ENCODE data around the gene ESRP2.

DNA sequence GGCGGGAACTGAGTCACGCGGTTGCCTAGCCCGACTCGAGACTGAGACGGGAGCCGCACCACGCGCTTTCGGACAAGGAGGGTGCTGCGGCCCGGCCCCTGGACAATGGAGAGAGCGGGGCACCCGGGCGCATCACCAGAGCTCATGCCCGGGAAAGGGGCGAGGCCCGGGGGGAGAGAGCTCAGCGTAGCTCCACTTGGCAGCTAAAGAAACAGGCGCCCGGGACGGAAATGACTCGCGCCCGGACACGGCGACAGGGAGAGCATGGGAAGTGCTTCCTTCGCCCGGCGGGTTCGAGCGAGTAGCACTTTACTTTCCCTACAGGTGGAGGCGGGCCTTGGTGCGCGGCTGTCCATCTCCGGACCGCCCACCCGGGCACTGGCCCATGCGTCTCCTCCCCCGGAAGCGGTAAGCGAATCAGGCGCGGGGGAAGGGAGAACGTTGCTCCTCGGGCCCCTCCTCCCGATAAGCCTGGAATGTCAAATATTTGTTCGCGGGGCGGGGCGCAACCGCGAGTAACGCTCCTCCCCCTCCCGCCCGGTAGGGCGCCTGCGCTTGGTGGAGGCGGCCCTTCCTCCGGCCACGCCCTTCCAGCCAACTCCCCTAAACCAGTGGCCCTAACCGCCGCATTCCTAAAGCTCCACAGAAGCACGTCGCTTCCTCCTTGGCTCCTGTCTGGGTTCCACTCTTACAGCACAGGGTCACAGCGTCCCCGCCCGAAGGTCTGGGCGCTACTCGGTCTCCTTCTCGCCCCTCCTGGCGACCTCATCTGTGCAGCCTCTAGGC is 1.5 kb upstream of the ESRP2 start:
- TF ChIP-seq, protein P1, sequence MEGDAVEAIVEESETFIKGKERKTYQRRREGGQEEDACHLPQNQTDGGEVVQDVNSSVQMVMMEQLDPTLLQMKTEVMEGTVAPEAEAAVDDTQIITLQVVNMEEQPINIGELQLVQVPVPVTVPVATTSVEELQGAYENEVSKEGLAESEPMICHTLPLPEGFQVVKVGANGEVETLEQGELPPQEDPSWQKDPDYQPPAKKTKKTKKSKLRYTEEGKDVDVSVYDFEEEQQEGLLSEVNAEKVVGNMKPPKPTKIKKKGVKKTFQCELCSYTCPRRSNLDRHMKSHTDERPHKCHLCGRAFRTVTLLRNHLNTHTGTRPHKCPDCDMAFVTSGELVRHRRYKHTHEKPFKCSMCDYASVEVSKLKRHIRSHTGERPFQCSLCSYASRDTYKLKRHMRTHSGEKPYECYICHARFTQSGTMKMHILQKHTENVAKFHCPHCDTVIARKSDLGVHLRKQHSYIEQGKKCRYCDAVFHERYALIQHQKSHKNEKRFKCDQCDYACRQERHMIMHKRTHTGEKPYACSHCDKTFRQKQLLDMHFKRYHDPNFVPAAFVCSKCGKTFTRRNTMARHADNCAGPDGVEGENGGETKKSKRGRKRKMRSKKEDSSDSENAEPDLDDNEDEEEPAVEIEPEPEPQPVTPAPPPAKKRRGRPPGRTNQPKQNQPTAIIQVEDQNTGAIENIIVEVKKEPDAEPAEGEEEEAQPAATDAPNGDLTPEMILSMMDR (IDR thresholded peaks at IDR 0.05) = no peak
- no peak for TF ChIP-seq EZH2phosphoT487 (IDR thresholded peaks at IDR 0.05)
